ENCODE results near the gene FERMT2. TPM values are rescaled to one million over a fixed set of nuclear protein-coding genes. Genes with fewer than 3 reads are reported as not detected.

The FERMT2 gene
- total RNA-seq, 4 donors from 2014 or later: 8.4 to 27.0 (median 15.1) TPM

DNA sequence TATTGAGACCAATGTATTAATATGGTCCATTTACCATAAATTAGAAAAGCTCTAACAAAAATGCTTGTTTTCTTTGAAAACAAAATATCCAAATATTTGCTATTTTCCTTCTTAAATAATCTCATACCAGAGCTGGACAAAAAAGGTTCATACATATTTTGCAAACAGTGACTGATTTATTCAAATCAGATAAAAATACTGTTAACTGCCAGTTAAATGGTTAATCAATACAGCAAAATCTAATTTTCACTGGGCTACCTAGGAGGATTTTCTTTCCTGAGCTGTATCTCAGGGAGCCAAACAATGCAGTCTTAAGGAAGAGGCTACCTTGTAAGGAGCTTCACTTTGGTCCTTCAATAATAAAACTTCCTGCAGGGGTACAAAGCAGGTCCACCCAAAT lies 2.0 kb downstream of the FERMT2 start:
- intact Hi-C loops (cut with DNase I; ENCODE audit: low total_unique reads): no loop called here
- no peak overlapping the region for H3K4me3 ChIP-seq (ENCODE audit: low read depth, poor library complexity, severe bottlenecking)
- no peak for DNase-seq (ENCODE audit: low spot score in 2 of 2)
- TF ChIP-seq, protein P1, sequence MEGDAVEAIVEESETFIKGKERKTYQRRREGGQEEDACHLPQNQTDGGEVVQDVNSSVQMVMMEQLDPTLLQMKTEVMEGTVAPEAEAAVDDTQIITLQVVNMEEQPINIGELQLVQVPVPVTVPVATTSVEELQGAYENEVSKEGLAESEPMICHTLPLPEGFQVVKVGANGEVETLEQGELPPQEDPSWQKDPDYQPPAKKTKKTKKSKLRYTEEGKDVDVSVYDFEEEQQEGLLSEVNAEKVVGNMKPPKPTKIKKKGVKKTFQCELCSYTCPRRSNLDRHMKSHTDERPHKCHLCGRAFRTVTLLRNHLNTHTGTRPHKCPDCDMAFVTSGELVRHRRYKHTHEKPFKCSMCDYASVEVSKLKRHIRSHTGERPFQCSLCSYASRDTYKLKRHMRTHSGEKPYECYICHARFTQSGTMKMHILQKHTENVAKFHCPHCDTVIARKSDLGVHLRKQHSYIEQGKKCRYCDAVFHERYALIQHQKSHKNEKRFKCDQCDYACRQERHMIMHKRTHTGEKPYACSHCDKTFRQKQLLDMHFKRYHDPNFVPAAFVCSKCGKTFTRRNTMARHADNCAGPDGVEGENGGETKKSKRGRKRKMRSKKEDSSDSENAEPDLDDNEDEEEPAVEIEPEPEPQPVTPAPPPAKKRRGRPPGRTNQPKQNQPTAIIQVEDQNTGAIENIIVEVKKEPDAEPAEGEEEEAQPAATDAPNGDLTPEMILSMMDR (IDR thresholded peaks at IDR 0.05): no peak
- no peak for TF ChIP-seq POLR2A (IDR thresholded peaks at IDR 0.05)

DNA sequence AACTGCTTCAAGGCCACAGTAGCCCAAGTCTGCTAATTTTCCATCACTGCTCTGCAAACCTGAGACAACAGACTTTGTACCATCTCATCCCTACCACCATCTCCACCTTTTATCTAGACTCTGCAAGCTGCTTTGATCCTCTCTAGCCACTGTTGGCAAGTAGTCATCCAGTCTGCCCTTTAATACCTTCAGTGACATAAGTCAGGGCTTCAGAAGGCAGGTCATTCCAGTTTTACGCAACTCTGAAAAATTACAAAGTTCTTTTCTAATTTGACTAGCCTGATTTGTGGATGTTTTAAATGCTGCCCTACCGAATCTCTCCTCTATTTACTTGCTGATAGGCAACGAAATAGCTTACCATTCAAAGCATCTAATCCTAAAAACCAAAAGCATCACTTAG lies 2.8 kb downstream of the FERMT2 start:
- DNase-seq (ENCODE audit: low spot score in 2 of 2): no peak
- WGBS, 2 donors: 82 to 83% methylated on average over 3 of the region's 3 CpGs
- TF ChIP-seq, protein P1 (IDR thresholded peaks at IDR 0.05): no peak
- TF ChIP-seq POLR2A (IDR thresholded peaks at IDR 0.05): no peak
- H3K4me3 ChIP-seq (ENCODE audit: low read depth, poor library complexity, severe bottlenecking): no peak overlapping the region
- intact Hi-C loops (cut with DNase I; ENCODE audit: low total_unique reads): no loop called here

DNA sequence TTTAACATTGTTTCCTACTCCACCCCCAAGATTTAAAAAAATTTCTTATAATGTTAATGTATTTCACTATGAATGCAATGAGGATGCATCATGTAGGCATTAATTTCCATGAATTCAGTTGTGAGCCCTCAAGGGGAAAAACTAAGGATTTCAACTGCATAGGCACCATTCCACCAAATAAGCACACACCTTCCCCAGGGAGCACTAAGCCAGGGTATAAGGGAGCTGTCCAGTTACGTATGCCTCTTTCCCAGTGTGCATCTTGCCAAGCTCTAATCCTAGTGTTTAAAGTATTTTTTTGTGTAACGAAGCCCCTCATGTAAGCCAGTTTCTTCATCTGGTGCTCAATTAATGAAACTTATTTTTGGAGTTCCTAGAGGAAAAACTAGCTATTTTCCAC lies 6.6 kb downstream of the FERMT2 start:
- intact Hi-C loops (cut with DNase I; ENCODE audit: low total_unique reads): no loop called here
- 67 to 78% methylated on average over 2 of the region's 2 CpGs for WGBS, 2 donors
- DNase-seq (ENCODE audit: low spot score in 2 of 2): no peak
- TF ChIP-seq POLR2A (IDR thresholded peaks at IDR 0.05): no peak
- TF ChIP-seq, protein P1 (IDR thresholded peaks at IDR 0.05): no peak
- no peak overlapping the region for H3K4me3 ChIP-seq (ENCODE audit: low read depth, poor library complexity, severe bottlenecking)

DNA sequence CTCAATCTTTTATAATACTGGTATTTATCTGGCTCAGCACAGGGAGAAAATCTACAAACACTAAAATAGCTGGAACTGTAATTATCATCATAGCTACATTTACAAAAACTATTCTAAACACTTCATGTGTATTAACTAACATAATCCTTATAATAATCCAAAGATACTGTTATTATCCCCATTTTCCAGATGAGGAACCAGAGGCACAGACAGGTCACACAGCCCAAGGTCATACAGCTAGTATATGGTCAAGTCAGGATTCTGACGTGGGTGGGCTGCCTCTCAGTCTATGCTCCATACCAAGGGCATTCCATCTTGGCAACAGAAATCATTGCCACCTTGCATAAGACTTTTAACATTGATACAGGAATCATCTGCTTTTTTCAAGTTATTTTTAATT lies 11.4 kb downstream of the FERMT2 start:
- no peak overlapping the region for H3K4me3 ChIP-seq (ENCODE audit: low read depth, poor library complexity, severe bottlenecking)
- intact Hi-C loops (cut with DNase I; ENCODE audit: low total_unique reads): no loop called here
- whole genome bisulfite sequencing, 2 donors: 81 to 84% methylated on average over 1 of the region's 1 CpG
- DNase-seq (ENCODE audit: low spot score in 2 of 2): no peak
- TF ChIP-seq, protein P1 (IDR thresholded peaks at IDR 0.05): no peak
- TF ChIP-seq POLR2A (IDR thresholded peaks at IDR 0.05): no peak

DNA sequence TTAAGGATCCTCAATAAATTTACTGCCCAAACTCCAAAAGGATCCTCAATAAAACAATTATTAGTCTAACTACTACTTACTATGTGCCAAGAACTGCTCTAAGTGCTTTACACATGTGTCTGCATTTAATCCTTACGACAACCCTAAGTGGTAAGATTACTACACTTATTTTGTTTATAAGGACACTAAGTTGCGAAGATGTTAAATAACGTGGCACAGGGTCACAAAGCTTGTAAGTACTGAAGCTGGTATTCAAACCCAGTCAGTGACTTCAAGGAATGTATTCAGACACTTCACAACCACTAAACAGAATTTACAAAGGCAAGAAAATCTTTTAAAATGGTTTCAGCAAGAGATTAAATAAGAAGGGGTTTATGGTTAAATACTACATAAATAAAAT lies 13.0 kb downstream of the FERMT2 start:
- 79 to 81% methylated on average over 3 of the region's 3 CpGs for WGBS, 2 donors
- DNase-seq (ENCODE audit: low spot score in 2 of 2): no peak
- H3K4me3 ChIP-seq (ENCODE audit: low read depth, poor library complexity, severe bottlenecking): no peak overlapping the region
- intact Hi-C loops (cut with DNase I; ENCODE audit: low total_unique reads): no loop called here
- TF ChIP-seq POLR2A (IDR thresholded peaks at IDR 0.05): no peak
- TF ChIP-seq, protein P1 (IDR thresholded peaks at IDR 0.05): no peak

DNA sequence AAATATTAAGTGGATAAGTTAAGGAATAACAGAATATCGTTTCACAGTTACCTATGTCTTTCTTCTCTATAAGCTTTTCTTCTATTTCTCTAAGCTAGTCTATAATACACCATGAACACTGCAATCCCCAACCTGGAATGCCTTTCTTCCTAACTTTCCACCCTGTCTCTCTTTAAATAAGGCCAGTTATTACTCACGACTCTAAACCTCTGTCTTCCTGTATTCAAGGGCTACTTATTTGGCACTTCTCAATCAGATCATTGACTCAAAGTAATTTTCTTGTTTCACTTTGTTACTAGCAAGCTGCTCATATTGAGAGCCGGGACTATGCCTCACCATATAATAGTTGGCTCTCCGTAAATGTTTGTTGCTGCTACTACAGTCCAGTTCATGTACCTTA lies 13.5 kb downstream of the FERMT2 start:
- WGBS, 2 donors: 70 to 75% methylated on average over 4 of the region's 4 CpGs
- TF ChIP-seq, protein P1 (IDR thresholded peaks at IDR 0.05): no peak
- TF ChIP-seq POLR2A (IDR thresholded peaks at IDR 0.05): no peak
- no peak overlapping the region for H3K4me3 ChIP-seq (ENCODE audit: low read depth, poor library complexity, severe bottlenecking)
- intact Hi-C loops (cut with DNase I; ENCODE audit: low total_unique reads): no loop called here
- DNase-seq (ENCODE audit: low spot score in 2 of 2): no peak
